Hepatocyte (in vitro differentiated cells): Measurements from ENCODE around the gene VAV3. TPM values are rescaled to one million over a fixed set of nuclear protein-coding genes. Genes with fewer than 3 reads are reported as not detected.

Experiments
- DNase-seq: peaks from one replicate; pipeline ENCODE4 v3.0.0-alpha.2; 2016; ENCODE audit warnings: low spot score
- H2AFZ ChIP-seq: fragments of 200-600 bp; sonication (generic); 2 replicates; pipeline ENCODE4 v1.6.0; 2016; ENCODE audit warnings: antibody characterized with exemption, mild to moderate bottlenecking
- H3K27ac ChIP-seq: fragments of 200-600 bp; sonication (generic); 2 replicates; pipeline ENCODE4 v1.5.1; 2016; ENCODE audit warnings: mild to moderate bottlenecking
- H3K27me3 ChIP-seq: fragments of 200-600 bp; sonication (generic); 2 replicates; pipeline ENCODE4 v1.6.1; 2016
- H3K36me3 ChIP-seq: fragments of 200-600 bp; sonication (generic); replicated peaks from 2 replicates; pipeline ENCODE4 v1.5.1; 2016; ENCODE audit warnings: low read depth; ENCODE audit not compliant: insufficient read depth
- H3K4me1 ChIP-seq: fragments of 200-600 bp; sonication (generic); 2 replicates; pipeline ENCODE4 v1.5.1; 2016; ENCODE audit warnings: mild to moderate bottlenecking, moderate library complexity; ENCODE audit not compliant: insufficient read depth
- H3K4me2 ChIP-seq: fragments of 200-600 bp; sonication (generic); 2 replicates; pipeline ENCODE4 v1.6.0; 2016
- H3K4me3 ChIP-seq: fragments of 200-600 bp; sonication (generic); 2 replicates; pipeline ENCODE4 v1.5.1; 2016; ENCODE audit warnings: mild to moderate bottlenecking
- H3K79me2 ChIP-seq: fragments of 200-600 bp; sonication (generic); 2 replicates; pipeline ENCODE4 v1.6.0; 2017; ENCODE audit warnings: mild to moderate bottlenecking
- H3K9me2 ChIP-seq: fragments of 200-600 bp; sonication (generic); replicated peaks from 2 replicates; pipeline ENCODE4 v1.6.0; 2017; ENCODE audit warnings: mild to moderate bottlenecking; ENCODE audit not compliant: insufficient read depth
- H3K9me3 ChIP-seq: fragments of 200-600 bp; sonication (generic); 2 replicates; pipeline ENCODE4 v1.5.1; 2016; ENCODE audit warnings: low read depth, mild to moderate bottlenecking
- H4K20me1 ChIP-seq: fragments of 200-600 bp; sonication (generic); 2 replicates; pipeline ENCODE4 v1.6.0; 2016; ENCODE audit warnings: mild to moderate bottlenecking; ENCODE audit not compliant: insufficient read depth, poor library complexity, severe bottlenecking
- CTCF ChIP-seq: fragments of 200-600 bp; sonication (generic); IDR thresholded peaks from 2 replicates; pipeline ENCODE4 v1.5.1; 2016; ENCODE audit warnings: antibody characterized with exemption, mild to moderate bottlenecking; ENCODE audit not compliant: poor library complexity
- EZH2 ChIP-seq: fragments of 200-600 bp; sonication (generic); IDR thresholded peaks from 2 replicates; pipeline ENCODE4 v1.6.1; 2016; ENCODE audit warnings: antibody characterized with exemption, mild to moderate bottlenecking, borderline replicate concordance
- EZH2phosphoT487 ChIP-seq: fragments of 200-600 bp; sonication (generic); IDR thresholded peaks from one replicate; pipeline ENCODE4 v1.6.1; 2018; ENCODE audit warnings: antibody characterized with exemption, mild to moderate bottlenecking, low read depth, moderate library complexity; ENCODE audit not compliant: unreplicated experiment, severe bottlenecking
- WGBS: methylation state at CpG from one replicate; pipeline ENCODE4 v1.1.6; 2016; ENCODE audit warnings: low lambda C conversion rate; ENCODE audit errors: missing lambda C conversion rate; 5-methylcytosine and 5-hydroxymethylcytosine counted together
- polyA plus RNA-seq: library from polyadenylated mRNA; unstranded; fragments of >200 nt; fragmentation: Nextera tagmentation; extraction: Ambion mirVana; gene quantifications from 2 replicates; pipeline ENCODE4 v1.2.1, GENCODE V29; 2016
- total RNA-seq: library from RNA; depleted of rRNA; stranded (reverse); fragments of >200 nt; gene quantifications from 2 replicates; pipeline ENCODE4 v1.2.3, GENCODE V29; 2014

The VAV3 gene
- total and polyA plus RNA-seq, 2 experiments from 2014 or later: 12.3 to 40.5 TPM

GRCh38 chr1:107530543-107530942 is 434.4 kb downstream of the VAV3 start:
- H3K4me2 ChIP-seq: no peak overlapping the region
- no peak overlapping the region for H3K4me3 ChIP-seq
- no peaks in the 10 kb centered on the region for H3K27me3 ChIP-seq
- H3K9me2 ChIP-seq: no peaks in the 10 kb centered on the region
- no peaks in the 10 kb centered on the region for H3K36me3 ChIP-seq
- H3K79me2 ChIP-seq: no peaks in the 10 kb centered on the region
- H3K9me3 ChIP-seq: no peaks in the 10 kb centered on the region
- WGBS: 53% methylated on average over 6 of the region's 6 CpGs
- no peak overlapping the region for H3K27ac ChIP-seq
- H2AFZ ChIP-seq: no peak overlapping the region
- no peak for TF ChIP-seq EZH2
- TF ChIP-seq EZH2phosphoT487: no peak
- no peak for TF ChIP-seq CTCF
- H4K20me1 ChIP-seq: no peaks in the 10 kb centered on the region
- H3K4me1 ChIP-seq: peaks cover under 1% of the 10 kb centered on the region
- DNase-seq: no peak

GRCh38 chr1:107529511-107530149 is 435.4 kb downstream of the VAV3 start:
- no peaks in the 10 kb centered on the region for H3K36me3 ChIP-seq
- H3K27me3 ChIP-seq: no peaks in the 10 kb centered on the region
- no peak overlapping the region for H3K4me2 ChIP-seq
- H3K9me2 ChIP-seq: no peaks in the 10 kb centered on the region
- no peaks in the 10 kb centered on the region for H3K4me1 ChIP-seq
- no peak overlapping the region for H2AFZ ChIP-seq
- peak; percentile 79 for TF ChIP-seq CTCF
- no peak for TF ChIP-seq EZH2phosphoT487
- TF ChIP-seq EZH2: no peak
- no peaks in the 10 kb centered on the region for H3K79me2 ChIP-seq
- H3K9me3 ChIP-seq: no peaks in the 10 kb centered on the region
- peak; percentile 72 for DNase-seq
- no peak overlapping the region for H3K4me3 ChIP-seq
- no peaks in the 10 kb centered on the region for H4K20me1 ChIP-seq
- H3K27ac ChIP-seq: no peak overlapping the region
- 19% methylated on average over 6 of the region's 6 CpGs for WGBS

GRCh38 chr1:107526524-107527198 is 438.3 kb downstream of the VAV3 start:
- DNase-seq: peak; percentile 9
- Histone ChIP-seq H4K20me1 (no peaks in the 10 kb centered on the region), H2AFZ (no peak overlapping the region), H3K9me3 (no peaks in the 10 kb centered on the region), H3K9me2 (no peaks in the 10 kb centered on the region), H3K36me3 (no peaks in the 10 kb centered on the region), H3K27me3 (no peaks in the 10 kb centered on the region), H3K27ac (no peak overlapping the region), H3K4me2 (no peak overlapping the region), H3K4me1 (no peaks in the 10 kb centered on the region), H3K79me2 (no peaks in the 10 kb centered on the region), H3K4me3 (no peak overlapping the region)
- TF ChIP-seq EZH2 (no peak), CTCF (no peak), EZH2phosphoT487 (no peak)
- WGBS: 39% methylated on average over 2 of the region's 2 CpGs
